Measurements from ENCODE around the gene VCL.
A peak's percentile ranks its signal among the peaks of the same experiment; 100 is the strongest.
"Not testable (repeated sequence)": the region's sequence is repeated elsewhere in the genome, so short reads cannot be mapped to it uniquely, and the experiment has no call there.

VCL gene

DNA sequence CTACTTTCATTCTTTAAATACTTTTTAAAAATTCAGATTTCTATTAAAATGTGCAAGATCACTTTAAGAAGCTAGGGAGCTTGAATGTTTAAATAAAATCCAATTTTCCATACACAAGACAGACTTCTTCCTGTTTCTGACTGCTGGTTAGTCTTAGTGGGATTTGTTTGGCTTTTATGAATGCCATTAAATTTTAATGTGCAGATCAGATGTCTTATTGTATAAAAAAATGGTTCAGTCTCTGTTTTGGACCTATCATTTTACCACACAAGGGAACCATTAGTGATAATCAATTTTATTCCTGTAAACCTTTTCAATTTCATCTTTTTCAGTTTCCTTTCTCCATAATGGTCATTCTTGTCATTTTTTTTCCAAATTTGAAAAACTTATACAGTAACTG lies 63.2 kb downstream of the VCL start:
- H3K27ac Mint-ChIP-seq, result no peak overlapping the region
- ATAC-seq, result no peak
- H3K36me3 Mint-ChIP-seq, result peaks cover 14% of the 10 kb centered on the region
- H3K9me3 Mint-ChIP-seq, result no peaks in the 10 kb centered on the region
- H3K4me3 Mint-ChIP-seq, result no peak overlapping the region
- DNase-seq (ENCODE audit: low spot score in 2 of 2), result no peak
- H3K4me1 Mint-ChIP-seq, result peaks cover 44% of the 10 kb centered on the region

- peaks cover 38% of the 10 kb centered on the region for H3K4me1 Mint-ChIP-seq
- H3K27ac Mint-ChIP-seq, result not testable (repeated sequence)
- peaks cover 14% of the 10 kb centered on the region for H3K36me3 Mint-ChIP-seq
These were observed 64.1 kb downstream of the VCL start for GRCh38 chr10:74061978-74062377.

DNA sequence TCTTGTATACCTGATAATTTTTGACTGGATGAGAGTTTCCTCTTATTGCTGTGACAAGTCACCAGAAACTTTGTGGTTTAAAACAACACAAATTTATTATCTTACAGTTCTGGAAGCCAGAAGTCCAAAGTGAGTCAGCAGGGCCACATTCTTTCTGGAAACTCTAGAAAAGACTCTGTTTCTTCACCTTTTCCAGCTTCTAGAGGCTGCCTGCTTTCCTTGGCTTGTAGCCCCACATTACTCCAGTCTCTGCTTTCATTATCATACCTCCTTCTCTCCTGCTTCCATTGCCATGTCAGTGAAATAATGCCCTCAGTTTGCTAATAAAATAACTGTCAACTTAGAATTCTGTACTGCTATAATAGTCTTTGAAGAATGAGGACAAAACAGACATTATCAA lies 65.3 kb downstream of the VCL start:
- Mint-ChIP-seq H3K4me3 (no peak overlapping the region), H3K4me1 (peaks cover 31% of the 10 kb centered on the region), H3K9me3 (no peaks in the 10 kb centered on the region), H3K27ac (peak overlapping the region; percentile 68), H3K36me3 (peaks cover 14% of the 10 kb centered on the region)
- DNase-seq (ENCODE audit: low spot score in 2 of 2) (no peak), ATAC-seq (no peak)

More at GRCh38 chr10:74061978-74062377, 64.1 kb downstream of the VCL start:
- H3K9me3 Mint-ChIP-seq; DNase-seq (ENCODE audit: low spot score in 2 of 2); H3K4me3 Mint-ChIP-seq; ATAC-seq: not testable (repeated sequence)

GRCh38 chr10:74067373-74068352 lies 69.7 kb downstream of the VCL start:
- Mint-ChIP-seq H3K36me3 (peaks cover 22% of the 10 kb centered on the region), H3K4me1 (peaks cover 9% of the 10 kb centered on the region), H3K4me3 (no peak overlapping the region), H3K27ac (no peak overlapping the region), H3K9me3 (no peaks in the 10 kb centered on the region)
- no peak for DNase-seq (ENCODE audit: low spot score in 2 of 2)
- no peak for ATAC-seq

DNA sequence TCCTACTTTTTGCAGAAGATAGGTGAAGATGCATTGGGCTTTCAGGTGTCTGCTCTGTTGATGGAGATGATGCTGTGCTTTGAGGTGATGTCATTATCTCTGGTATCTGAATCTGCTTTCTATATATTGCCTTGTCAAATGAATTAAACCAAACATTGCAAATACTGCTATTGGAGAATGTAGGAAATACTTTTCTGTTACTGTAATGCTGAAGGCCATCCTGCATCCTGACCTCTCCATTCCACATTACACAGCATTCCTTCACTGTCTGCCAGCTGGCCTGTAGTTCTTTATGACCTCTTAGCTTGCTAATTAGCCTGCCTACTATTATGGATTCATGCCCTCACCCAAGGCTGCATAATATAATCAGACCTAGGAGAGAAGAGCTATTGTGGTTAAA lies 73.2 kb downstream of the VCL start:
- Mint-ChIP-seq H3K4me1 (peaks cover 5% of the 10 kb centered on the region), H3K4me3 (no peak overlapping the region), H3K36me3 (peaks cover 35% of the 10 kb centered on the region), H3K9me3 (no peaks in the 10 kb centered on the region), H3K27ac (no peak overlapping the region)
- no peak for DNase-seq (ENCODE audit: low spot score in 2 of 2)
- no peak for ATAC-seq

- ATAC-seq, result no peak
- Mint-ChIP-seq H3K4me3 (no peak overlapping the region), H3K27ac (peak overlapping the region; percentile 16), H3K4me1 (peaks cover 15% of the 10 kb centered on the region), H3K36me3 (peaks cover 35% of the 10 kb centered on the region), H3K9me3 (no peaks in the 10 kb centered on the region)
- DNase-seq (ENCODE audit: low spot score in 2 of 2), result no peak
These were observed 74.6 kb downstream of the VCL start for GRCh38 chr10:74072503-74072902.

DNA sequence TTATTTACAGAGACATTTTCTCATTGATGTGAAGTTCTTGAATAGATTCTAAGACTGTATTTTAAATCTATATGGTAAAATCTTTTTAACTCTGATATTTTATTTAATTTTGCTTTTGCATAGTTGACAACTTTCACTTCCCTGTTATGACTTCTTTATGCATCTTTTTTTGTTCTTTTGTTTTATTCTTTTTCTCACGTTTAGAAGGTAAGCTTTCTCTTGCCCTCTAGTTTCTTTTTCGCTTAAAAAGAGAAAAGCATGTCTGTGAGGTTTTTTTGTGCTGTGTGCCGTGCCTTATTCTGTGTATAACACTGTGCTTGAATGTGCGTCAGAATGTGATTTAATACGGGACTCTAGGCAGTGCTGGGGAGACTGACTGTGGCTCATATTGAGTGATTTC lies 78.0 kb downstream of the VCL start:
- Mint-ChIP-seq H3K4me1 (peaks cover 42% of the 10 kb centered on the region), H3K9me3 (no peaks in the 10 kb centered on the region), H3K4me3 (no peak overlapping the region), H3K27ac (peak overlapping the region; percentile 7), H3K36me3 (peaks cover 36% of the 10 kb centered on the region)
- ATAC-seq (no peak), DNase-seq (ENCODE audit: low spot score in 2 of 2) (no peak)

DNA sequence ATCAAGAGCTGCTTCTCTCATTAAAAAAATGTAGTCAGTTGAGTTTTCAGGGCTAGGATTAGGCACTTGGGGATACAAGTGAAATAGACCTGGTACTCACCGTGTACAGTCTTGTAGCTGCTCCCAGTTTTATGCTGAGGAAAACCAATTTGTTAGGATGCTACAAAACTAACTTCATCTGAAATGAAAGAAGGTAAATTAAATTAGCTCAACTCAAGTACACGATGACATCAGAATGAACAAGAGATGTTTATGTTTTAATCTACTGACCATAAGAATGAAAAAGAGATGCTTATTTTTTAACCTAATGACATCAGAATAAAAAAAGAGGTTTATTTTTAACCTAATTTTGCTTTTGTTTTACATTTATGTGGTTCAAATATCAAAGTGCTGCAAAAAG lies 79.0 kb downstream of the VCL start:
- H3K4me3 Mint-ChIP-seq, result no peak overlapping the region
- H3K36me3 Mint-ChIP-seq, result peaks cover 31% of the 10 kb centered on the region
- no peak overlapping the region for H3K27ac Mint-ChIP-seq
- no peaks in the 10 kb centered on the region for H3K9me3 Mint-ChIP-seq
- DNase-seq (ENCODE audit: low spot score in 2 of 2) (no peak), ATAC-seq (no peak)
- H3K4me1 Mint-ChIP-seq, result peaks cover 49% of the 10 kb centered on the region

DNA sequence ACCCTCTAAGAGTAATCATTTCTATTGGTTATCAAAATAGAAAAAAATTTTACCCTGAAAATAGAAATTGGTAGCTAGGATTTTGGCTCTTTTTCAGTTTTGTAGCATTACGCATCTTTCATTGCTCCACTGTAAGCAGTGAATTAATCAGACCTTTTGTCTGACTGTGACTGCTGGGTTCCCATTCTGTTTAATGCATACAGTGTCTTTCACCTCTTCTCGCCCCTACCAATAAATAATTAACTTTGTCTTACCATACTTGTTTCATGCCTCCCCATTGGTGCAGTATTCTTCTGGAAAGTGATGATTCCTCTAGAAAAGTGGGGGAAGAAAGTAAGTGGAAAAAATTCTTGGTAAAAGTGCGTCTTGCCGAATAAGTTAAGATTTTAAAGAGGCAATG lies 79.5 kb downstream of the VCL start:
- H3K36me3 Mint-ChIP-seq, result peaks cover 33% of the 10 kb centered on the region
- ATAC-seq (no peak), DNase-seq (ENCODE audit: low spot score in 2 of 2) (no peak)
- H3K9me3 Mint-ChIP-seq, result no peaks in the 10 kb centered on the region
- H3K4me1 Mint-ChIP-seq, result peaks cover 49% of the 10 kb centered on the region
- H3K27ac Mint-ChIP-seq, result no peak overlapping the region
- no peak overlapping the region for H3K4me3 Mint-ChIP-seq

DNA sequence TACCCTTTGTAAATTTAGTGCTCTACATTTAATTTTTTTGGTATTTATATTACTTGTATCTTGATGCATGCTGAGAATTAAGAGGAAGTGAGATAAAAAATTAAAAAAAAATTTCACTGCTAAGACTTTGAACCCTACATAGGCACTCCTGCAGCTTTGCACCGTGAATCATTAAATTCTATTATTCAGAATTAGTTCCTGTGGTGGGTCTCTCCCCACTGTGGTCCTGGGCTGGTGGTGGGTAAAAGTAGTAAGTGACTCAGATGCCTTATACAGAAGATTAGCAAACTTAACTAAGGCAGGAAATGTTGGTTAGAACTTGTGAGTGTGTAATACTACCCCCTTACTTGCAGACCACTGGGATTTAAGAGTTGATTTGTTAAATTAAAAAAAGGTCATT lies 80.1 kb downstream of the VCL start:
- peak overlapping the region; percentile 55 for H3K4me3 Mint-ChIP-seq
- DNase-seq (ENCODE audit: low spot score in 2 of 2) (peak; percentile 19 to 76), ATAC-seq (peak; percentile 98)
- H3K36me3 Mint-ChIP-seq, result peaks cover 32% of the 10 kb centered on the region
- H3K9me3 Mint-ChIP-seq, result no peaks in the 10 kb centered on the region
- H3K4me1 Mint-ChIP-seq, result peaks cover 49% of the 10 kb centered on the region
- H3K27ac Mint-ChIP-seq, result peak overlapping the region; percentile 83

GRCh38 chr10:74079028-74079935 lies 81.4 kb downstream of the VCL start:
- no peak for DNase-seq (ENCODE audit: low spot score in 2 of 2)
- H3K4me1 Mint-ChIP-seq, result peaks cover 49% of the 10 kb centered on the region
- no peaks in the 10 kb centered on the region for H3K9me3 Mint-ChIP-seq
- H3K4me3 Mint-ChIP-seq, result peak overlapping the region; percentile 55
- peaks cover 30% of the 10 kb centered on the region for H3K36me3 Mint-ChIP-seq
- no peak for ATAC-seq
- peak overlapping the region; percentile 83 for H3K27ac Mint-ChIP-seq

GRCh38 chr10:74079936-74080590 lies 82.1 kb downstream of the VCL start:
- no peak for DNase-seq (ENCODE audit: low spot score in 2 of 2)
- H3K4me3 Mint-ChIP-seq, result peak overlapping the region; percentile 55
- H3K36me3 Mint-ChIP-seq, result peaks cover 33% of the 10 kb centered on the region
- peak; percentile 37 for ATAC-seq
- H3K4me1 Mint-ChIP-seq, result peaks cover 55% of the 10 kb centered on the region
- H3K9me3 Mint-ChIP-seq, result no peaks in the 10 kb centered on the region
- peak overlapping the region; percentile 83 for H3K27ac Mint-ChIP-seq

- Mint-ChIP-seq H3K36me3 (peaks cover 46% of the 10 kb centered on the region), H3K4me3 (no peak overlapping the region), H3K4me1 (peaks cover 55% of the 10 kb centered on the region), H3K9me3 (no peaks in the 10 kb centered on the region), H3K27ac (no peak overlapping the region)
- ATAC-seq (no peak), DNase-seq (ENCODE audit: low spot score in 2 of 2) (peak; percentile 8 to 53)
These were observed 83.4 kb downstream of the VCL start for GRCh38 chr10:74081192-74081803.

GRCh38 chr10:74081941-74082718 lies 84.2 kb downstream of the VCL start:
- Mint-ChIP-seq H3K36me3 (peaks cover 53% of the 10 kb centered on the region), H3K9me3 (no peaks in the 10 kb centered on the region), H3K4me3 (no peak overlapping the region), H3K4me1 (peaks cover 49% of the 10 kb centered on the region), H3K27ac (no peak overlapping the region)
- no peak for ATAC-seq
- no peak for DNase-seq (ENCODE audit: low spot score in 2 of 2)
